ENCODE data around the gene EFNB2. TPM values are rescaled to one million over a fixed set of nuclear protein-coding genes. Genes with fewer than 3 reads are reported as not detected.

EFNB2 gene
- total RNA-seq, 1 donor from 2014 or later: 79.4 TPM

- no peaks in the 10 kb centered on the region for H3K9me3 Mint-ChIP-seq
- DNase-seq (ENCODE audit: low read depth, low spot score): no peak
- TF ChIP-seq, protein P1, sequence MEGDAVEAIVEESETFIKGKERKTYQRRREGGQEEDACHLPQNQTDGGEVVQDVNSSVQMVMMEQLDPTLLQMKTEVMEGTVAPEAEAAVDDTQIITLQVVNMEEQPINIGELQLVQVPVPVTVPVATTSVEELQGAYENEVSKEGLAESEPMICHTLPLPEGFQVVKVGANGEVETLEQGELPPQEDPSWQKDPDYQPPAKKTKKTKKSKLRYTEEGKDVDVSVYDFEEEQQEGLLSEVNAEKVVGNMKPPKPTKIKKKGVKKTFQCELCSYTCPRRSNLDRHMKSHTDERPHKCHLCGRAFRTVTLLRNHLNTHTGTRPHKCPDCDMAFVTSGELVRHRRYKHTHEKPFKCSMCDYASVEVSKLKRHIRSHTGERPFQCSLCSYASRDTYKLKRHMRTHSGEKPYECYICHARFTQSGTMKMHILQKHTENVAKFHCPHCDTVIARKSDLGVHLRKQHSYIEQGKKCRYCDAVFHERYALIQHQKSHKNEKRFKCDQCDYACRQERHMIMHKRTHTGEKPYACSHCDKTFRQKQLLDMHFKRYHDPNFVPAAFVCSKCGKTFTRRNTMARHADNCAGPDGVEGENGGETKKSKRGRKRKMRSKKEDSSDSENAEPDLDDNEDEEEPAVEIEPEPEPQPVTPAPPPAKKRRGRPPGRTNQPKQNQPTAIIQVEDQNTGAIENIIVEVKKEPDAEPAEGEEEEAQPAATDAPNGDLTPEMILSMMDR (conservative IDR thresholded peaks at IDR 0.05): no peak
- peak overlapping the region; percentile 99 for H3K27ac Mint-ChIP-seq (ENCODE audit: unreplicated experiment)
- H3K4me3 Mint-ChIP-seq: peak overlapping the region; percentile 70
- peaks cover 61% of the 10 kb centered on the region for H3K4me1 Mint-ChIP-seq
- no peaks in the 10 kb centered on the region for H3K27me3 Mint-ChIP-seq (ENCODE audit: low read depth)
- peaks cover 22% of the 10 kb centered on the region for H3K36me3 Mint-ChIP-seq (ENCODE audit: low read depth)
Measured at GRCh38 chr13:106507560-106508274, 27.7 kb downstream of the EFNB2 start.

GRCh38 chr13:106506286-106506685 lies 29.2 kb downstream of the EFNB2 start:
- peaks cover 19% of the 10 kb centered on the region for H3K36me3 Mint-ChIP-seq (ENCODE audit: low read depth)
- H3K4me1 Mint-ChIP-seq: peaks cover 62% of the 10 kb centered on the region
- H3K4me3 Mint-ChIP-seq: no peak overlapping the region
- H3K27ac Mint-ChIP-seq (ENCODE audit: unreplicated experiment): no peak overlapping the region
- no peaks in the 10 kb centered on the region for H3K9me3 Mint-ChIP-seq
- H3K27me3 Mint-ChIP-seq (ENCODE audit: low read depth): no peaks in the 10 kb centered on the region
- no peak for DNase-seq (ENCODE audit: low read depth, low spot score)
- TF ChIP-seq, protein P1 (conservative IDR thresholded peaks at IDR 0.05): no peak

- DNase-seq (ENCODE audit: low read depth, low spot score): no peak
- TF ChIP-seq, protein P1 (conservative IDR thresholded peaks at IDR 0.05): no peak
- Mint-ChIP-seq H3K27ac (ENCODE audit: unreplicated experiment) (peak overlapping the region; percentile 87), H3K27me3 (ENCODE audit: low read depth) (no peaks in the 10 kb centered on the region), H3K9me3 (no peaks in the 10 kb centered on the region), H3K4me3 (no peak overlapping the region), H3K36me3 (ENCODE audit: low read depth) (peaks cover 16% of the 10 kb centered on the region), H3K4me1 (peaks cover 64% of the 10 kb centered on the region)
Measured at GRCh38 chr13:106505732-106506131, 29.7 kb downstream of the EFNB2 start.

- no peak overlapping the region for H3K27ac Mint-ChIP-seq (ENCODE audit: unreplicated experiment)
- DNase-seq (ENCODE audit: low read depth, low spot score): no peak
- no peak overlapping the region for H3K4me3 Mint-ChIP-seq
- H3K36me3 Mint-ChIP-seq (ENCODE audit: low read depth): peaks cover 17% of the 10 kb centered on the region
- H3K9me3 Mint-ChIP-seq: no peaks in the 10 kb centered on the region
- no peaks in the 10 kb centered on the region for H3K27me3 Mint-ChIP-seq (ENCODE audit: low read depth)
- TF ChIP-seq, protein P1 (conservative IDR thresholded peaks at IDR 0.05): no peak
- H3K4me1 Mint-ChIP-seq: peaks cover 68% of the 10 kb centered on the region
Measured at GRCh38 chr13:106505295-106505694, 30.2 kb downstream of the EFNB2 start.

DNA sequence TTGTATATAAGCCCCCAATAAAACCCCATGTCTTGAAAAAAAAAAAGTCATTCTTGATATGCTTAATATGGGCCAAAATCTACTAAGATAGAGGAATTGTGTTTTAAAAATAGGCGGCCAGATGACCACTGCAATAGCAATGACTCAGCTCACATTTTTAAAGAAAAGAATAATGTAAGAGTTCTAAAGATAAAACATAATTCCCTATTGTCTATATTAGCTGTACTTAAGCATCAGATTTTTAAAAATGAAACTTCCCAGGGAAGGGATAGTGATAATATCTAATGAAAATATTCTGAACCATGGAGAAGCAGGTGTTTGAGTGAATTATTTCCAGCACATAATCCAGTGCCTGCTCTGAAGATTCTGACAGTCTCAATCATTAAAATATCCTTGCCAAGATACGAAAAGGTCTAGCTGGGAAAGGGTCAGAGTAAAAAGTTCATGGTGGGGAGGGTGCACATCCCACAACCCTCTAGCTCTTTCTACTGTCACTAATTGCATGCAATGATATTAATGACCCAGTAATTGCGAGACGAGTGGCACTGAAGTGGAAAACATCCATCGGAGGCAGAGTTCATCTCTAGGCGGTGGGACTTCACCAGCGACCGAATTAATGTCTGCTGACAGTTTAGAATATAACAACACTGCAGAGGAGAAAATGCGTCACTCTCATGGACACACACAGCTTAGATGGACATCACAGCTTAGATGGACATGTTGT lies 31.6 kb downstream of the EFNB2 start:
- Mint-ChIP-seq H3K9me3 (no peaks in the 10 kb centered on the region), H3K27ac (ENCODE audit: unreplicated experiment) (no peak overlapping the region), H3K4me3 (no peak overlapping the region), H3K27me3 (ENCODE audit: low read depth) (no peaks in the 10 kb centered on the region), H3K4me1 (peaks cover 74% of the 10 kb centered on the region), H3K36me3 (ENCODE audit: low read depth) (peaks cover 15% of the 10 kb centered on the region)
- DNase-seq (ENCODE audit: low read depth, low spot score): no peak
- TF ChIP-seq, protein P1 (conservative IDR thresholded peaks at IDR 0.05): no peak
